GM20431 (cell line): ENCODE measurements around the gene BSCL2.
"Not testable (repeated sequence)": the region's sequence is repeated elsewhere in the genome, so short reads cannot be mapped to it uniquely, and the experiment has no call there.

ENCODE experiments used
- in situ Hi-C: fragments of 300-500 bp; cut with MseI, MboI; formaldehyde crosslinking; loops from one replicate; pipeline ENCODE4 v1.15.0; 2020; ENCODE audit warnings: low sequenced_read_pairs; ENCODE audit not compliant: unreplicated experiment

Gene BSCL2

DNA sequence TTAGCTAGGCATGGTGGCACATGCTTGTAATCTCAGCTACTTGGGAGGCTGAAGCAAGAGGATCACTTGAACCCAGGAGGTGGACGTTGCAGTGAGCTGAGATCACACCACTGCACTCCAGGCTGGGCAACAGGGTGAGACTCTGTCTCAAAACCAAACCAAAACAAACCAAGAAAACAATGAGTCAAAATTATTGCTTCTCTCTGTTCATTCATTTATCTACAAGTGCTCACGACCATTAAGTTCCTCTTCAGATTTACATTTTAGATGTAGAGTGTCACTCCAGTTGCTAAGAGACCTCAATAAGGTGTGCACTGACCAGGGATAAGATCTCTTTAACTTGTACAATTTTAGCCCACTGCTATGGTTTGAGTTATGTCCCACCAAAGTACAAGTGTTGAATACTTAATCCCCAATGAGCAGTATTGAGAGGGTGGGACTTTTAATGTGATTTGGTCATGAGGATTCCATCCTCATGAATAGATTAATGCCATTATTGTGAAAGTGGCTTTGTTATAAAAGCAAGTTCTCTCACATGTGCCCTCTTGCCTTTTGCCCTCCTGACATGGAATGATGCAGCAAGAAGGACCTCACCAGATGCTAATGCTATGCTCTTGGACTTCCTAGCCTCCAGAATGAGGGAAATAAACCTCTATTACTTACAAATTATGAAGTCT is 12.2 kb upstream of the BSCL2 start:
- in situ Hi-C loops = no loop called here

GRCh38 chr11:62716816-62717215 is 9.6 kb upstream of the BSCL2 start:
- in situ Hi-C loops = no loop called here

DNA sequence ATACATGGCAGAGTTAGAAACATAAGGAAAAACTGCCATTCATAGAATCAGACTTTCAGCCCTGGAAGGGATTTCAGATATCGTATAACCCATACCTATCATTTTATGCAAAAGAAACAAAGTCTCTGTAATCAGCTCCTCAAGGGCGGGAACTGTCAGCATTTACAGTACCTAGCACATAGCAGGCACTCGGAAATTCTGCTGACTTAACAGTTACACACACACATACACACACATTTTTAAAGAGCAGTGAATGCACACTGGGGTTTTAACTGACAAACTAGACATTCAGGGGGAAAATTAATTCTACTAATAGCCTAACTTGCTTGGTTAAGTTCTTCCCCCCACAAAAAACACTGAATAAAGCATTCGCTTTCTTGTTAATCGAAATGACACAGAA is 9.0 kb upstream of the BSCL2 start:
- in situ Hi-C loops = no loop called here

GRCh38 chr11:62715150-62716130 is 8.2 kb upstream of the BSCL2 start:
- in situ Hi-C loops = no loop called here

GRCh38 chr11:62713343-62713742 is 6.1 kb upstream of the BSCL2 start:
- in situ Hi-C loops = no loop called here

DNA sequence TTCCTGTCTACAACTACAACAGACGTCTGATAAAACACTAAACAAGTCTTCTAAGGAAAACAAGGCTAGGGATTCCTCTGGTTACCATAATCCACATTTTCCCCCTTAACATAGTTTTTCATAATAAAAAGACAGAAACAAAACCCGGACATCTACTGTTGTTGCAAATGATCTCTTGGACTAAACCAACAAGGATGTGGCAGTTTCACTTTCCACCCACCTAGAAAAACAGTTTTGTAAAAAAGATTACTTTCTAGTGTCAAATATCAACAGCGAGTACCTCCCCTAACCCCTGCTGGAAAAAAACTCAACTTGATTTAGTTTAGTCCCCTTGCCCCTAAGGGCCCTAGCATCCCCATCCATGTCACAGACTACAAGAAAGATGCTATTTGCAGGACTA is 5.6 kb upstream of the BSCL2 start:
- in situ Hi-C loops = no loop called here

- in situ Hi-C loops = no loop called here
Measured at GRCh38 chr11:62712276-62712812, 5.1 kb upstream of the BSCL2 start.

DNA sequence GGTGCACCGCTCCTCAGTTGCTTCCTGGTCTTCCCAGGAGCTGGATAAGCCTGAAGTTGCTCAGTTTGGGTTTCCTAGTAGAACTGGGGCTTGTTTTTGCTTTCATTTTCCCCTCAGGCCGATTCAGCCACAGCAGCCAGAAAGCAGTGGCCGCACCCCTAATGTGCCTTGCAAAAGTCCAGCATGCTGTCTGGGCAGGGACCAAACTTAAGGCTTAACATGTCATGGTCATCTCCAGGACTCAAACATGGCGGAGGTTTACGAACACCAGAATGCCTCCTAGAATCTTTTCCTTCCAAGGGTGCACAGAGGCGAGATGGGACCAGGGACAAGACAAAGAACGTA is 2.7 kb upstream of the BSCL2 start:
- in situ Hi-C loops = no loop called here

- in situ Hi-C loops = no loop called here
Measured at GRCh38 chr11:62709247-62710000, 2.2 kb upstream of the BSCL2 start.

GRCh38 chr11:62708793-62709192 is 1.6 kb upstream of the BSCL2 start:
- in situ Hi-C loops = no loop called here

- in situ Hi-C loops = no loop called here
Measured at GRCh38 chr11:62708392-62708791, 1.2 kb upstream of the BSCL2 start.

GRCh38 chr11:62706850-62707247 is 375 bp downstream of the BSCL2 start:
- in situ Hi-C loops = no loop called here

- in situ Hi-C loops = no loop called here
Measured at GRCh38 chr11:62705880-62706849, 1.1 kb downstream of the BSCL2 start.

DNA sequence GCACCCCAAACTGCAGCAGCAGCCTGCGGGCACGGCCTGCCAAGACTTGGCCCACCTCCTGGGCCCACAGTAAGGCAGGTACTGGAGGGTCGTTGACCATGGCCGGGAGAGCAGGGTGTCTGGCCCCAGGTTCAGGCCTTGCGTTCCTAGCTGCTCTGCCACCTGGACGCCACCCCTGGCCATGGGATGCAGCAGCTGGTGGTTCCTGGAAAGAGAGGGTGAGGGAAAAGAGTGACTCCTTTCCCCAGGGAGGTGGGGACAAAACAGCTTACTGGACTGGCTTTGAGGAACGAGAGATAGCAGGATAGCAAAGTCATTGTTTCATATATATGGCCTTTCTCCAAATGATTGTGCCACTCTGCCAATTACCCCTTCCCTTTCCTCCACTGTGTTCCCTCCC is 1.8 kb downstream of the BSCL2 start:
- in situ Hi-C loops = no loop called here

DNA sequence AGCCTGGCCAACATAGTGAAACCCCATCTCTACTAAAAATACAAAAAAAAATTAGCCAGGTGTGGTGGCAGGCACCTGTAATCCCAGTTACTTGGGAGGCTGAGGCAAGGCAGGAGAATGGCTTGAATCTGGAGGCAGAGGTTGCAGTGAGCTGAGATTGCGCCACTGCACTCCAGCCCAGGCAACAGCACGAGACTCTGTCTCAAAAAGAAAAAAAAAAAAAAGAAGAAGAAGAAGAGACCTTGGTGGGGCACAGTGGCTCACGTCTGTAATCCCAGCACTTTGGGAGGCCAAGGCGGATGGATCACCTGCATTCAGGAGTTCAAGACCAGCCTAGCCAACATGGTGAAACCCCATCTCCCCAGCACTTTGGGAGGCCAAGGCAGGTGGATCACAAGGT is 3.3 kb downstream of the BSCL2 start:
- in situ Hi-C loops = not testable (repeated sequence)

GRCh38 chr11:62702246-62702645 is 5.0 kb downstream of the BSCL2 start:
- in situ Hi-C loops = no loop called here

DNA sequence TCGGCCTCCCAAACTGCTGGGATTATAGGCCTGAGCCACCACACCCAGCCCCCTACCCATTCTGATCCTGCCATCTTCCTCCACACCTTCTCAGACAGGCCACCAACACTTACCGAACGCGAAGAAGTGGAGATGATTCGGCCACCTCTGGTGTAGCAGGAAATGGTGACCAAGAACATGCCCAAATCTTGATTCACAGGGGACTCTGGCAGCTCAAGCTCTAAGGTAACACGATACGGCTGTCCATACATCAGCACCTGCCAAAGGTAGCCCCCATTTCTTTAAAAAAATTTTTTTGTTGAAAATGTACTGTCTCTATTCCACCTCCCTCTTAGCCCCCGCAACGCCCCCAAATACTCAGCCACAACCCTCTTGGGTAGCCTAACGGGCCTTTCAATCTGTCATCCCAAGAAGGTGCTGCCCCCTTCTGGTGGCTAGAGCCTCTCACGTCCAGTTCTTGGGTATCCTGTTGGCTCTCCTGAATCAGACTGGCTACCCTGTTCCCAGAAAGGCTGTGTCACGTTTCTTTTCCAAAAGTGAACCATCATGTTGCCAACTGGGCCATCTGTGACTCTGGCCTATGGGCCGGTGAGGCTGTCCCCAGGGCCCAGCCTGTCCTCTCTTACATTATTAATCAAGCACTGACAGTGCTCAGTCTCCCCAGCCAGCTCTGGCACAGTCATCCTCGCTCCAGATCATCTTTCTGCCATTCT is 12.6 kb downstream of the BSCL2 start:
- in situ Hi-C loops = loop anchor here (10.0 kb wide), 1 partner anchor 300 kb away; no protein-coding TSS in a partner anchor

DNA sequence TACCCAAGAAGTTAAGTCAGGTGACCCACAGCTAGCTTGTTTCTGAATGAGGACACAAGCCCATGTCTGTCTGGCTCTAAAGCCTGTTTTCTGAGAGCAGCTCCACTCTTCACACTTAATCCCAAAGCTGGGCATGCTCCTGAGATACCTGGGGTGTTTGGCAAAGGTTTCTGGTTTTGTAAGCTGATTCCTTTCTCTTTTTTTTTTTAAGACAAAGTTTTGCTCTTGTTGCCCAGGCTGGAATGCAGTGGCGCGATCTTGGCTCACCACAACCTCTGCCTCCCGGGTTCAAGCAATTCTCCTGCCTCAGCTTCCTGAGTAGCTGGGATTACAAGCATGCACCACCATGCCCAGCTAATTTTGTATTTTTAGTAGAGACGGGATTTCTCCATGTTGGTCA is 13.6 kb downstream of the BSCL2 start:
- in situ Hi-C loops = loop anchor here (10.0 kb wide), 1 partner anchor 299 kb away; no protein-coding TSS in a partner anchor
